ENCODE measurements around the gene MOV10.

DNA sequence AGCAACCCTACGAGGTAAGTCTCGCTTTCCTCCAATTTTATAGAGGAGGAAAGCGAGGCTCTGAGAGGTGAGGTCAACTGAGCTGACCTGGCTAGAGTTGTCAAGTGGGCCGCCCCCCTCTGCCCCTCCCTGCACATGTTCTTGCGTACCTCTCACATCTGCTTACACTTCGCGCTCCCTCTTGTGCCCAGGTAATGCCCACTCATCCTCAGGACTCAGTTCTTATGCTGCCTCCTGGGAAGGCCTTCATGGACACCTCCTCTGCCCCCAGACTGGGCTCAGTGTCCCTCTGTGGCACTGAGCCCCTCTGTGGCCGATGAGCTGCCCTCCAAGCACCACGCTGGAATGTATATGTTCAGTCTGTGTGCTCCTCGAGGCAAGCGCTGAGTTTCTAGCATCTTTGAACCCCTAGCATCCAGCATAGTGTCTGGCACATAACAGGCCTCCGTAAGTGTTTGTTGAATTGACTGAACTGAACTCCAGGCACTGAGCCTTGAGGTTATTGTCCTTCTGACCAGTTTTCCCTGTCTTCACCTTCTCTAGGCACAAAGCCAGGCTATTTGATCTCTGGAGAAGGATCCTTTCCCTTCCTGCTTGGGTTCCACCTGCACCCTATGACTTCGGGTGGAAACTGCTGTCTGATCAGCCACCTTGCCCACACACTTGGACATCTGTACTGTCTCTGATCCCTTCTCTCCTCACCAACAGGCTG, 13.5 kb downstream of the MOV10 start:
- TF ChIP-seq POLR2A (IDR thresholded peaks at IDR 0.05), result no peak
- TF ChIP-seq, protein P1, sequence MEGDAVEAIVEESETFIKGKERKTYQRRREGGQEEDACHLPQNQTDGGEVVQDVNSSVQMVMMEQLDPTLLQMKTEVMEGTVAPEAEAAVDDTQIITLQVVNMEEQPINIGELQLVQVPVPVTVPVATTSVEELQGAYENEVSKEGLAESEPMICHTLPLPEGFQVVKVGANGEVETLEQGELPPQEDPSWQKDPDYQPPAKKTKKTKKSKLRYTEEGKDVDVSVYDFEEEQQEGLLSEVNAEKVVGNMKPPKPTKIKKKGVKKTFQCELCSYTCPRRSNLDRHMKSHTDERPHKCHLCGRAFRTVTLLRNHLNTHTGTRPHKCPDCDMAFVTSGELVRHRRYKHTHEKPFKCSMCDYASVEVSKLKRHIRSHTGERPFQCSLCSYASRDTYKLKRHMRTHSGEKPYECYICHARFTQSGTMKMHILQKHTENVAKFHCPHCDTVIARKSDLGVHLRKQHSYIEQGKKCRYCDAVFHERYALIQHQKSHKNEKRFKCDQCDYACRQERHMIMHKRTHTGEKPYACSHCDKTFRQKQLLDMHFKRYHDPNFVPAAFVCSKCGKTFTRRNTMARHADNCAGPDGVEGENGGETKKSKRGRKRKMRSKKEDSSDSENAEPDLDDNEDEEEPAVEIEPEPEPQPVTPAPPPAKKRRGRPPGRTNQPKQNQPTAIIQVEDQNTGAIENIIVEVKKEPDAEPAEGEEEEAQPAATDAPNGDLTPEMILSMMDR (IDR thresholded peaks at IDR 0.05), result no peak
